A673 (cell line): ENCODE data around the gene LPP. TPM values are rescaled to one million over a fixed set of nuclear protein-coding genes. Genes with fewer than 3 reads are reported as not detected.

Source experiments
- BruUV-seq: library from RNA; stranded (reverse); fragments of 400-500 nt; replicated peaks from 2 replicates; lab custom pipeline; 2021; lab: Mats Ljungman, UMichigan
- CTCF ChIA-PET: fragments of 300-600 bp; sonication (Branson Sonifier 250); formaldehyde crosslinking; loops from one replicate; lab custom pipeline; 2022; ENCODE audit warnings: antibody characterized with exemption; lab: Charles Lee
- POLR2A ChIA-PET: fragments of 300-600 bp; sonication (Branson Sonifier 250); formaldehyde crosslinking; loops from one replicate; lab custom pipeline; 2022; ENCODE audit warnings: antibody characterized with exemption; ENCODE audit not compliant: low non-redundant PET; lab: Charles Lee
- DNase-seq: peaks from one replicate; pipeline ENCODE4 v3.0.0-alpha.2; 2015; ENCODE audit warnings: low spot score
- H3K27ac ChIP-seq: fragments of 200-600 bp; sonication (generic); 2 replicates; pipeline ENCODE4 v1.5.1; 2016; ENCODE audit warnings: mixed run types, low read depth, mild to moderate bottlenecking, mixed read lengths, antibody characterized with exemption, low read length; ENCODE audit not compliant: poor library complexity, severe bottlenecking
- H3K27me3 ChIP-seq: fragments of 200-600 bp; sonication (generic); replicated peaks from 2 replicates; pipeline ENCODE4 v1.6.1; 2017; ENCODE audit warnings: mixed run types, low read depth, mild to moderate bottlenecking, mixed read lengths, antibody characterized with exemption, low read length; ENCODE audit not compliant: insufficient read depth, poor library complexity
- H3K36me3 ChIP-seq: fragments of 200-600 bp; sonication (generic); 2 replicates; pipeline ENCODE4 v1.6.1; 2016; ENCODE audit warnings: mixed run types, mild to moderate bottlenecking, mixed read lengths, antibody characterized with exemption, low read length; ENCODE audit not compliant: insufficient read depth, poor library complexity, severe bottlenecking
- H3K4me1 ChIP-seq: fragments of 200-600 bp; sonication (generic); 2 replicates; pipeline ENCODE4 v1.6.1; 2017; ENCODE audit warnings: mixed run types, mild to moderate bottlenecking, mixed read lengths, antibody characterized with exemption, low read length; ENCODE audit not compliant: insufficient read depth, poor library complexity, severe bottlenecking
- H3K4me3 ChIP-seq: fragments of 200-600 bp; sonication (generic); 2 replicates; pipeline ENCODE4 v1.5.1; 2016; ENCODE audit warnings: low read depth, mixed run types, mild to moderate bottlenecking, mixed read lengths, low read length; ENCODE audit not compliant: poor library complexity, severe bottlenecking
- H3K9me3 ChIP-seq: fragments of 200-600 bp; sonication (generic); 2 replicates; pipeline ENCODE4 v1.6.1; 2016; ENCODE audit warnings: mixed run types, low read depth, mild to moderate bottlenecking, mixed read lengths, antibody characterized with exemption, low read length; ENCODE audit not compliant: poor library complexity, severe bottlenecking
- EZH2 ChIP-seq: fragments of 200-600 bp; sonication (generic); IDR thresholded peaks from 2 replicates; pipeline ENCODE4 v1.6.1; 2017; ENCODE audit warnings: borderline replicate concordance, low read depth, mild to moderate bottlenecking, mixed read lengths, antibody characterized with exemption, low read length; ENCODE audit not compliant: poor library complexity, severe bottlenecking
- intact Hi-C: fragments of 100-400 bp; cut with micrococcal nuclease; formaldehyde crosslinking; loops from one replicate; pipeline ENCODE4 v1.10.0; 2022; ENCODE audit not compliant: unreplicated experiment
- total RNA-seq: library from RNA; stranded (reverse); gene quantifications from 2 replicates; pipeline ENCODE4 v1.2.3, GENCODE V29; 2021
- TF ChIP-seq, protein P1 (sequence below): fragments of 300-800, 200-600 bp; sonication (generic); conservative IDR thresholded peaks from 2 replicates; pipeline ENCODE4 v1.5.1; 2017; ENCODE audit warnings: low read depth, mild to moderate bottlenecking, antibody characterized with exemption, low read length, moderate library complexity, mixed read lengths

LPP gene
- total RNA-seq, 1 experiment from 2014 or later = 39.7 TPM

DNA sequence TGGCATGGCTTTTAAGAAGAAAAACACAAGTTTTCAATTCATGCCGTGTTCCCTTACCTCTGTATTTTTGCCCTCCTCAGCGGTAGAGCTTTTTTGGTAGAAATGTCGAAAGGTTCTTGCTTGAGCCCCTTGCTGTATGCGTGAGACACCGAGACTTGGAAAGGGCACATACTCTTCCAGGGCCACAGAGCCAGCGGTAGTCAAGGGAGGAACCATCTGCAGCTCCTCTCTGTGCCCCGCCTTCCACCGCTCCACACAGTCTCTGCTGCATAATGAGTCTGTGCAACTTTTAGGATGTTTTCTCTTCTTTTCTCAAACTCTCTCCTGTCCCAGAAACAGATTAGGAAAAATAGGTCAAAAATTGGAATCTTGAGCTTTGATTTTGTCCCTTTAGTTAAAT lies 77.5 kb downstream of the LPP start:
- CTCF ChIA-PET = no interaction called here
- Histone ChIP-seq H3K4me3 (no peak overlapping the region), H3K27ac (no peak overlapping the region), H3K27me3 (no peaks in the 10 kb centered on the region), H3K36me3 (no peaks in the 10 kb centered on the region), H3K4me1 (peaks cover 22% of the 10 kb centered on the region), H3K9me3 (no peaks in the 10 kb centered on the region)
- no TSS peak for BruUV-seq
- POLR2A ChIA-PET = no interaction called here
- intact Hi-C loops = no loop called here
- DNase-seq = no peak
- TF ChIP-seq, protein P1, sequence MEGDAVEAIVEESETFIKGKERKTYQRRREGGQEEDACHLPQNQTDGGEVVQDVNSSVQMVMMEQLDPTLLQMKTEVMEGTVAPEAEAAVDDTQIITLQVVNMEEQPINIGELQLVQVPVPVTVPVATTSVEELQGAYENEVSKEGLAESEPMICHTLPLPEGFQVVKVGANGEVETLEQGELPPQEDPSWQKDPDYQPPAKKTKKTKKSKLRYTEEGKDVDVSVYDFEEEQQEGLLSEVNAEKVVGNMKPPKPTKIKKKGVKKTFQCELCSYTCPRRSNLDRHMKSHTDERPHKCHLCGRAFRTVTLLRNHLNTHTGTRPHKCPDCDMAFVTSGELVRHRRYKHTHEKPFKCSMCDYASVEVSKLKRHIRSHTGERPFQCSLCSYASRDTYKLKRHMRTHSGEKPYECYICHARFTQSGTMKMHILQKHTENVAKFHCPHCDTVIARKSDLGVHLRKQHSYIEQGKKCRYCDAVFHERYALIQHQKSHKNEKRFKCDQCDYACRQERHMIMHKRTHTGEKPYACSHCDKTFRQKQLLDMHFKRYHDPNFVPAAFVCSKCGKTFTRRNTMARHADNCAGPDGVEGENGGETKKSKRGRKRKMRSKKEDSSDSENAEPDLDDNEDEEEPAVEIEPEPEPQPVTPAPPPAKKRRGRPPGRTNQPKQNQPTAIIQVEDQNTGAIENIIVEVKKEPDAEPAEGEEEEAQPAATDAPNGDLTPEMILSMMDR = no peak
- TF ChIP-seq EZH2 = no peak

DNA sequence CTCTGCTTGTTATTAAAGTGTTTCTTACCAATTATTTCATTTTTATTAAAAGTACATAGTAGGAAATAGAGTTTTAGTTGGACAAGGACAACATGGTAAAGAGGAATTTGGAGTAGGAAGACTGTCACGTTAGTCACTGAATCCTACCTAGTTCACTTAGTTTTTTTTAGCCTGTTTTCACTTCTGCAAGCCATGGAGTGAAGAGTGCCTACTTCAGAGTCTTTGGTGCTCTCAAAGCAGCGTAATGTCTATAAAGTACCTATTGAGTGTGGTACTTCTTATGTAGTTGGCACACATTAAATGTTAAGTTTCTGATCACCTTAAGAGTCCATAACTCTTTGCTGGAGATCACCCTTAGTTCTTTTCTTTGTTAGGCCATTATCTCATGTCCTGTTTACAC lies 78.7 kb downstream of the LPP start:
- H3K4me1 ChIP-seq = peaks cover 22% of the 10 kb centered on the region
- DNase-seq = no peak
- H3K4me3 ChIP-seq = no peak overlapping the region
- H3K9me3 ChIP-seq = no peaks in the 10 kb centered on the region
- no peaks in the 10 kb centered on the region for H3K36me3 ChIP-seq
- no TSS peak for BruUV-seq
- TF ChIP-seq, protein P1 = no peak
- TF ChIP-seq EZH2 = no peak
- intact Hi-C loops = no loop called here
- CTCF ChIA-PET = no interaction called here
- H3K27ac ChIP-seq = no peak overlapping the region
- POLR2A ChIA-PET = no interaction called here
- H3K27me3 ChIP-seq = no peaks in the 10 kb centered on the region

DNA sequence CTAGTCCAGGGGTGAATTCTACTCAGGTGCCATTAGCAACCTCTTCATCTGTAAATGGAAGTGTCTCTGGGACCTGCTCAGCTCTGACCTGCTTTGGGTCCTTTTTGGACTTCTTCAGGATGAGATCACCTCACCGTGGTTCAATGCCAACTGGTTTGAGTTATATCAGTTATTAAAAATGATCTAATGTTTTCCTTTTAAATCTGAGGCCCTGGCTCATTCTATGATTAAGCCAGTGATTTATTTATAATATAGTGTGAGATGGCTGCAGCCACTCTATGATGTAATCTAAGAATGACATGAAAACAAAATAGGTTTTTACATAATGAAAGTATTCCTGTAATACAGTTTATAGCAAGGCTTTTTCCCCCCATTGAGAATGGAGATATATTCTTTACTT lies 79.4 kb downstream of the LPP start:
- H3K36me3 ChIP-seq = no peaks in the 10 kb centered on the region
- TF ChIP-seq, protein P1 = no peak
- no peak for TF ChIP-seq EZH2
- intact Hi-C loops = no loop called here
- DNase-seq = no peak
- no peaks in the 10 kb centered on the region for H3K27me3 ChIP-seq
- peaks cover 19% of the 10 kb centered on the region for H3K4me1 ChIP-seq
- CTCF ChIA-PET = no interaction called here
- no peaks in the 10 kb centered on the region for H3K9me3 ChIP-seq
- no peak overlapping the region for H3K27ac ChIP-seq
- H3K4me3 ChIP-seq = no peak overlapping the region
- no TSS peak for BruUV-seq
- POLR2A ChIA-PET = no interaction called here
